Muscle of arm (tissue), 12 donors: Measurements from ENCODE around the gene POU2F2. TPM values are rescaled to one million over a fixed set of nuclear protein-coding genes. Genes with fewer than 3 reads are reported as not detected.
"Not testable (repeated sequence)": the region's sequence is repeated elsewhere in the genome, so short reads cannot be mapped to it uniquely, and the experiment has no call there.

ENCODE experiments used
- DNase-seq: peaks from one replicate; pipeline ENCODE4 v3.0.0-alpha.2; 2013
- polyA plus RNA-seq, 12 donors: library from polyadenylated mRNA; unstranded; fragments of 120-200 nt; gene quantifications; one replicate each; pipeline ENCODE4 v1.2.1, GENCODE V29; 2013; ENCODE audit not compliant: insufficient read length in 12 of 12

Gene POU2F2
- polyA plus RNA-seq, 12 donors: 0.92 to 6.1 (median 1.4) TPM; not detected in 1

- DNase-seq: no peak
These were observed 29.4 kb downstream of the POU2F2 start for GRCh38 chr19:42102877-42103276.

GRCh38 chr19:42100241-42100640, 32.0 kb downstream of the POU2F2 start:
- not testable (repeated sequence) for DNase-seq

GRCh38 chr19:42099336-42099925, 32.8 kb downstream of the POU2F2 start:
- no peak for DNase-seq

GRCh38 chr19:42098781-42099180, 33.5 kb downstream of the POU2F2 start:
- no peak for DNase-seq

GRCh38 chr19:42097461-42097860, 34.8 kb downstream of the POU2F2 start:
- DNase-seq: no peak

- DNase-seq: no peak
These were observed 35.9 kb downstream of the POU2F2 start for GRCh38 chr19:42096255-42096837.

- no peak for DNase-seq
These were observed 36.4 kb downstream of the POU2F2 start for GRCh38 chr19:42095814-42096230.

GRCh38 chr19:42095142-42095813, 37.0 kb downstream of the POU2F2 start:
- no peak for DNase-seq

- no peak for DNase-seq
These were observed 38.3 kb downstream of the POU2F2 start for GRCh38 chr19:42093926-42094325.

GRCh38 chr19:42093505-42093904, 38.7 kb downstream of the POU2F2 start:
- no peak for DNase-seq

- DNase-seq: no peak
These were observed 39.9 kb downstream of the POU2F2 start for GRCh38 chr19:42092350-42092749.

- DNase-seq: no peak
These were observed 40.5 kb downstream of the POU2F2 start for GRCh38 chr19:42091742-42092141.

- no peak for DNase-seq
These were observed 40.9 kb downstream of the POU2F2 start for GRCh38 chr19:42091300-42091699.

- DNase-seq: no peak
These were observed 41.6 kb downstream of the POU2F2 start for GRCh38 chr19:42090672-42091071.

- DNase-seq: no peak
These were observed 42.5 kb downstream of the POU2F2 start for GRCh38 chr19:42089772-42090171.

- DNase-seq: no peak
These were observed 43.0 kb downstream of the POU2F2 start for GRCh38 chr19:42089191-42089750.

GRCh38 chr19:42088471-42089190, 43.6 kb downstream of the POU2F2 start:
- no peak for DNase-seq

GRCh38 chr19:42086770-42087550, 45.3 kb downstream of the POU2F2 start:
- DNase-seq: no peak

- no peak for DNase-seq
These were observed 46.0 kb downstream of the POU2F2 start for GRCh38 chr19:42086188-42086736.

- DNase-seq: no peak
These were observed 48.7 kb downstream of the POU2F2 start for GRCh38 chr19:42083537-42083936.

- no peak for DNase-seq
These were observed 50.6 kb downstream of the POU2F2 start for GRCh38 chr19:42081584-42082203.
